ENCODE measurements around the gene LTO1. TPM values are rescaled to one million over a fixed set of nuclear protein-coding genes. Genes with fewer than 3 reads are reported as not detected.

LTO1 gene
- total and polyA plus RNA-seq, 2 of the 13 experiments (the other 11 are each of a cell fraction or from before 2014, with no cell fraction given): 11.8 to 15.0 TPM

DNA sequence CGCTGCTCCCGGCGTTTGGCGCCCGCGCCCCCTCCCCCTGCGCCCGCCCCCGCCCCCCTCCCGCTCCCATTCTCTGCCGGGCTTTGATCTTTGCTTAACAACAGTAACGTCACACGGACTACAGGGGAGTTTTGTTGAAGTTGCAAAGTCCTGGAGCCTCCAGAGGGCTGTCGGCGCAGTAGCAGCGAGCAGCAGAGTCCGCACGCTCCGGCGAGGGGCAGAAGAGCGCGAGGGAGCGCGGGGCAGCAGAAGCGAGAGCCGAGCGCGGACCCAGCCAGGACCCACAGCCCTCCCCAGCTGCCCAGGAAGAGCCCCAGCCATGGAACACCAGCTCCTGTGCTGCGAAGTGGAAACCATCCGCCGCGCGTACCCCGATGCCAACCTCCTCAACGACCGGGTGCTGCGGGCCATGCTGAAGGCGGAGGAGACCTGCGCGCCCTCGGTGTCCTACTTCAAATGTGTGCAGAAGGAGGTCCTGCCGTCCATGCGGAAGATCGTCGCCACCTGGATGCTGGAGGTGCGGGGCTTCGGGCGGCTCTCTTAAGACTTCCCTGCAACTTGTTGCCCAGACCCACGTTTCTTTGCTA is 34.1 kb downstream of the LTO1 start, which contains the start of gene CCND1 (continued):
- TF ChIP-seq NCOR1 (IDR thresholded peaks at IDR 0.05; ENCODE audit: borderline replicate concordance, low read length) (no peak), ZNF136 (CRISPR knock-in tag; IDR thresholded peaks at IDR 0.05; ENCODE audit: low read depth) (no peak), SMYD3 (CRISPR knock-in tag; IDR thresholded peaks at IDR 0.05) (no peak), TAF1 (CRISPR knock-in tag; IDR thresholded peaks at IDR 0.05) (peak; percentile 97), MEIS2 (CRISPR knock-in tag; IDR thresholded peaks at IDR 0.05) (peak; percentile 80), JUND (CRISPR knock-in tag; IDR thresholded peaks at IDR 0.05) (no peak), NFATC3 (CRISPR knock-in tag; IDR thresholded peaks at IDR 0.05) (no peak), ZKSCAN8 (CRISPR knock-in tag; IDR thresholded peaks at IDR 0.05; ENCODE audit: borderline replicate concordance) (no peak), MIXL1 (CRISPR knock-in tag; IDR thresholded peaks at IDR 0.05) (peak; percentile 52; the same call in 1 of the 2 replicates), PHB2 (IDR thresholded peaks at IDR 0.05; ENCODE audit: partially characterized antibody) (no peak), ZNF383 (CRISPR knock-in tag; IDR thresholded peaks at IDR 0.05; ENCODE audit: borderline replicate concordance) (no peak), RXRB (CRISPR knock-in tag; IDR thresholded peaks at IDR 0.05; ENCODE audit: borderline replicate concordance) (peak; percentile 37; the same call in 1 of the 2 replicates), POGZ (CRISPR knock-in tag; IDR thresholded peaks at IDR 0.05) (no peak; the same call in 1 of the 2 replicates), ZBTB3 (CRISPR knock-in tag; IDR thresholded peaks at IDR 0.05; ENCODE audit: borderline replicate concordance, low read depth) (no peak), AFF4 (CRISPR knock-in tag; IDR thresholded peaks at IDR 0.05) (peak; percentile 85; the same call in 1 of the 2 replicates), ZNF354B (CRISPR knock-in tag; IDR thresholded peaks at IDR 0.05) (no peak), RAD51 (IDR thresholded peaks at IDR 0.05; ENCODE audit: borderline replicate concordance) (no peak)
- TF ChIP-seq, protein P1, sequence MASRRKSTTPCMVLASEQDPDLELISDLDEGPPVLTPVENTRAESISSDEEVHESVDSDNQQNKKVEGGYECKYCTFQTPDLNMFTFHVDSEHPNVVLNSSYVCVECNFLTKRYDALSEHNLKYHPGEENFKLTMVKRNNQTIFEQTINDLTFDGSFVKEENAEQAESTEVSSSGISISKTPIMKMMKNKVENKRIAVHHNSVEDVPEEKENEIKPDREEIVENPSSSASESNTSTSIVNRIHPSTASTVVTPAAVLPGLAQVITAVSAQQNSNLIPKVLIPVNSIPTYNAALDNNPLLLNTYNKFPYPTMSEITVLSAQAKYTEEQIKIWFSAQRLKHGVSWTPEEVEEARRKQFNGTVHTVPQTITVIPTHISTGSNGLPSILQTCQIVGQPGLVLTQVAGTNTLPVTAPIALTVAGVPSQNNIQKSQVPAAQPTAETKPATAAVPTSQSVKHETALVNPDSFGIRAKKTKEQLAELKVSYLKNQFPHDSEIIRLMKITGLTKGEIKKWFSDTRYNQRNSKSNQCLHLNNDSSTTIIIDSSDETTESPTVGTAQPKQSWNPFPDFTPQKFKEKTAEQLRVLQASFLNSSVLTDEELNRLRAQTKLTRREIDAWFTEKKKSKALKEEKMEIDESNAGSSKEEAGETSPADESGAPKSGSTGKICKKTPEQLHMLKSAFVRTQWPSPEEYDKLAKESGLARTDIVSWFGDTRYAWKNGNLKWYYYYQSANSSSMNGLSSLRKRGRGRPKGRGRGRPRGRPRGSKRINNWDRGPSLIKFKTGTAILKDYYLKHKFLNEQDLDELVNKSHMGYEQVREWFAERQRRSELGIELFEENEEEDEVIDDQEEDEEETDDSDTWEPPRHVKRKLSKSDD (CRISPR knock-in tag; IDR thresholded peaks at IDR 0.05; ENCODE audit: low read depth): no peak
- TF ChIP-seq, protein P2, sequence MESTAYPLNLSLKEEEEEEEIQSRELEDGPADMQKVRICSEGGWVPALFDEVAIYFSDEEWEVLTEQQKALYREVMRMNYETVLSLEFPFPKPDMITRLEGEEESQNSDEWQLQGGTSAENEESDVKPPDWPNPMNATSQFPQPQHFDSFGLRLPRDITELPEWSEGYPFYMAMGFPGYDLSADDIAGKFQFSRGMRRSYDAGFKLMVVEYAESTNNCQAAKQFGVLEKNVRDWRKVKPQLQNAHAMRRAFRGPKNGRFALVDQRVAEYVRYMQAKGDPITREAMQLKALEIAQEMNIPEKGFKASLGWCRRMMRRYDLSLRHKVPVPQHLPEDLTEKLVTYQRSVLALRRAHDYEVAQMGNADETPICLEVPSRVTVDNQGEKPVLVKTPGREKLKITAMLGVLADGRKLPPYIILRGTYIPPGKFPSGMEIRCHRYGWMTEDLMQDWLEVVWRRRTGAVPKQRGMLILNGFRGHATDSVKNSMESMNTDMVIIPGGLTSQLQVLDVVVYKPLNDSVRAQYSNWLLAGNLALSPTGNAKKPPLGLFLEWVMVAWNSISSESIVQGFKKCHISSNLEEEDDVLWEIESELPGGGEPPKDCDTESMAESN (CRISPR knock-in tag; conservative IDR thresholded peaks at IDR 0.05): peak; percentile 63; the same call in 1 of the 2 replicates

Data from HepG2 (cell line).